ENCODE data around the gene GBF1. TPM values are rescaled to one million over a fixed set of nuclear protein-coding genes. Genes with fewer than 3 reads are reported as not detected.
"Not testable (repeated sequence)": the region's sequence is repeated elsewhere in the genome, so short reads cannot be mapped to it uniquely, and the experiment has no call there.

GBF1 gene
- polyA plus RNA-seq, 1 donor = 46.4 TPM

GRCh38 chr10:102306710-102307109 lies 61.4 kb downstream of the GBF1 start:
- DNase-seq (ENCODE audit: low read depth) = no peak

DNA sequence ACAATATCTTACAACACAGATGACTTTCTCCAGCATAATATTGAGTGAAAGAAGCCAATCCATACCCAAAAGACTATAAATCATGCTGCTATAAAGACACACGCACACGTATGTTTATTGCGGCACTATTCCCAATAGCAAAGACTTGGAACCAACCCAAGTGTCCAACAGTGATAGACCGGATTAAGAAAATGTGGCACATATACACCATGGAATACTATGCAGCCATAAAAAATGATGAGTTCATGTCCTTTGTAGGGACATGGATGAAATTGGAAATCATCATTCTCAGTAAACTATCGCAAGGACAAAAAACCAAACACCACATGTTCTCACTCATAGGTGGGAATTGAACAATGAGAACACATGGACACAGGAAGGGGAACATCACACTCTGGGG lies 63.0 kb downstream of the GBF1 start:
- DNase-seq (ENCODE audit: low read depth) = not testable (repeated sequence)

DNA sequence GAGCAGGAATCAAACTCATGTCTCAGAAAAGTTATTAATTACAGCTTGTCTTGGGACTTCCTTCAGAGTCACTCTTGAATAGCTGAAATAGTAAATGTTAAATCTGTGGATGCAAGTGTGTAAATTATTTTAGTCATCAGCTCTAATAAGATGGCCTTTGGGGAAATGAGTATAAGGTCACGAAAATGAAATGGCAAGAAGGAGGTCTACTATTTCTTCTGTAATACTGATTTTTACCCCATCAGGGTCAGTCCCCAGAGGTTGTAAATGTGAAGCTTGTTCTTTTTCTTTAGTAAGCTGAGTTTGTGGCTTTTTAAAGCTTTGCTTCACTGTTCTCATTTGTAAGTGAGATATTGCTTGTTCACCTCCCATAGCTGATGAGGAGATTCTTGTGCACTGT lies 63.9 kb downstream of the GBF1 start:
- no peak for DNase-seq (ENCODE audit: low read depth)

DNA sequence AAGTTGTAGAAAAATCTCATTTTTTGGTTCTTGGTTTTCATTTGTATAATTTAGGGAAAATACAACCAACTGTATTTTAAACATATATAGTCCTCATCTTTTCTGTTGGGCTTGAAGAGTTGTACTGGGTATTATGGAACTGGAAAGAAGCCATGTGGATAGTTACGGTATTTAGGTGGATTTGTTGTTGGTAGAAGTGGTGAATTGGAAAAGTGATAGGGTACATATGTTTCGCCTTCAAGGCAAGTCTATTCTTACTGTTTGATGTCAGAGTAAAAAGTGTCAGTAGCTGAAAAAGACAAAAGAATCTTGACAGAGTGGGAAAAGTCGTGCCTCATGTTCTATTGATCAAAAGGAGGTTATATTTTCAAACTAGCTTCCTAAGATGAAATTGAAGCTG lies 64.6 kb downstream of the GBF1 start:
- no peak for DNase-seq (ENCODE audit: low read depth)

GRCh38 chr10:102310361-102311024 lies 65.2 kb downstream of the GBF1 start:
- no peak for DNase-seq (ENCODE audit: low read depth)

DNA sequence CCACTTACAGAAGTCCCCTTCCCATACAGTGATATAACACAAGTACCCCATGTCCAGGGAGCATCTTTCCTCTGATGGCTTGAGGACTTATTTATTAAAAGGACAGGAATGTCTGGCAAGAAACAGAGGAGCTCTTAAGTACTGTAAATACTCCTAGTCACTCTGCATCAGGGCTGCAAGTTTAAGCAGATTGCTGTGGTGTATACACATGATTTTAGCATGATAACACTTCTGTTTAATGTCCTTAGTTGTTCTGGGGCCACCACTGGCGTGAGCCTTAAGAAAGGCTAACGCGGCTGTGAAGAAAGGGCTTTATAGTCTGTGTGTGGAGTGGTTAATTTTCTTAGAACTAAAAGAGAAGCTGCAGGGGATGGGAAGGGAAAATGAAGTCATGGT lies 65.7 kb downstream of the GBF1 start:
- no peak for DNase-seq (ENCODE audit: low read depth)

- no peak for DNase-seq (ENCODE audit: low read depth)
These were observed 67.4 kb downstream of the GBF1 start for GRCh38 chr10:102312683-102313082.

- DNase-seq (ENCODE audit: low read depth) = no peak
These were observed 68.0 kb downstream of the GBF1 start for GRCh38 chr10:102313221-102313896.

DNA sequence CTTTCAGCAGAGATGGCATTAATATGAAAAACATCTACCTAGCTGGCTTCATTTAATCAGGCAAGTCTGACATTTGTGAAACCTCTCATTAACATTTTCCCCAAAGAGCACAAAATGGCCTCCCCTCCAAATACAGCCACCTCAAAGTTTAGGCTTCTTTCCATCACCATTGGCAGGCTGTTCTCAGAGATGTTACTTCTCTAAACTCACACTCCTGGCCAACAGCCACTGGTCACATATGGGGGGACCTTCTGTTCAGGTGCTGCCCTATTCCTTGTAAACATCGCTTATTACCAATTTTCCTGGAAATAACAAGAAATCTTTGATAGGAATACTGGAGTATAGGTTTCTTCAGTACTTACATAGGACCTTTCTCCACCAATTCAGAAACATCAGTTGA lies 69.5 kb downstream of the GBF1 start:
- DNase-seq (ENCODE audit: low read depth) = no peak

DNA sequence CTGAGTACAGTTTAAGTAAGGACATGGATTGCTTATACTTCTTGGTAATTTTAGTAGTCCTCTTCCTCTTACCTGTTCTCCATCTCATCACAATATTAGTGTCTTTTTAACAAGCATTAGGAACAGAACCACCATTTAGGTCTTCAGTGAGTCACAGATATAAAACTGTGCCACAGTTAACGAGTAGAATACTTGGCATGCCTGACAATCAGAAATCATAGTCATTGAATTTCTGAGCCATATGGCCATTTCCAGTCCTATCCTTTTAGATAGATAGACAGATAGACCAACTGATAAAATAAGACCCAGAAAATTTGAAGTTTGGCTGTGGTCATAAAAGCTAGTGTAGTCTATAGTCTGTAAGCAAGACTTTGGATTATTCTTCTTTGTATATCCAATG lies 71.1 kb downstream of the GBF1 start:
- DNase-seq (ENCODE audit: low read depth) = no peak

- no peak for DNase-seq (ENCODE audit: low read depth)
These were observed 77.6 kb downstream of the GBF1 start for GRCh38 chr10:102322914-102323313.

GRCh38 chr10:102324061-102324460 lies 78.7 kb downstream of the GBF1 start:
- DNase-seq (ENCODE audit: low read depth) = no peak

DNA sequence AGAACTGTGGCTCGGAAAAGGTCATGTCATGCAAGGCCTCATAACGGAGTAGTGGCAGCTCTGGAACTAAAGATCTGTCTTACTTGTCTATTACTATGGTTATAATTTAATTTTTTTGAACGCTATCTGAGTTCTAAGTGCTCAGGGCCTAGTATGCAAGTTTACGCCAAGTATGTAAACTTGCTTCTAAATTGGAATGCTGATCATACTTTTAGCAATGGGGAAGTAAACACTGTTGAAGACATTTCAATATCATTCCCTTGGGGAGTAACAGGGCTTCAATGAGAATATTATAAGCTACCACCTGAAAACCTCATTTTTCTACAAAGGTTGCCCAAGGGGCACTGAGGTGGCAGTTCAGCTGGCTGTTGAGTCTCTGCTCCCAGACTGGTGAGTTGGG lies 80.7 kb downstream of the GBF1 start:
- DNase-seq (ENCODE audit: low read depth) = no peak

GRCh38 chr10:102327002-102327401 lies 81.7 kb downstream of the GBF1 start:
- no peak for DNase-seq (ENCODE audit: low read depth)

- no peak for DNase-seq (ENCODE audit: low read depth)
These were observed 82.3 kb downstream of the GBF1 start for GRCh38 chr10:102327641-102328040.

- DNase-seq (ENCODE audit: low read depth) = no peak
These were observed 87.4 kb downstream of the GBF1 start for GRCh38 chr10:102332772-102333171.

DNA sequence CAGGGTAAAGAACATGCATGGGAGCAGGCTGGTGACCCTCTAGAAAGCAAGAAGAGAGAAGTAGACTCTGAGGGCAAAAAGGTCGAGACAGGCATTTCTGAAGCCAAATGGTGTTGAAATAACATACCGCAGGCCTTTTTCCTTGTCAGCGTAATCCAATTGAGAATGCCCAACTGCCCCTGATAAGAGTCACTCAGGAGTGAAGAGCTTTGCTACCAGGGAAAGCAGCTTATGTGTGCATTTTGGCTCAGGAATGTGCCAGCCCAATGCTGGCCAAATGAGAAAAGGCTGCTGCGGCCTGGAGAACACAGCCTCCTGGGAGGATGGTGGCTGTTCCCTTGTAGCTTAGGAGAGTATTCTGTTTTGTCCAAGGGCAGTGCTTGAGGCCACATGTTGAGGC lies 88.8 kb downstream of the GBF1 start:
- no peak for DNase-seq (ENCODE audit: low read depth)

- no peak for DNase-seq (ENCODE audit: low read depth)
These were observed 89.9 kb downstream of the GBF1 start for GRCh38 chr10:102335184-102335583.

- no peak for DNase-seq (ENCODE audit: low read depth)
These were observed 95.8 kb downstream of the GBF1 start for GRCh38 chr10:102341038-102341688.

GRCh38 chr10:102342458-102342857 lies 97.1 kb downstream of the GBF1 start:
- no peak for DNase-seq (ENCODE audit: low read depth)

- no peak for DNase-seq (ENCODE audit: low read depth)
These were observed 97.6 kb downstream of the GBF1 start for GRCh38 chr10:102342958-102343357.

GRCh38 chr10:102344067-102344466 lies 98.7 kb downstream of the GBF1 start:
- no peak for DNase-seq (ENCODE audit: low read depth)

- DNase-seq (ENCODE audit: low read depth) = no peak
These were observed 102.0 kb downstream of the GBF1 start for GRCh38 chr10:102347236-102347828.
